ENCODE results near the gene PDGFC.

GRCh38 chr4:156966836-156967235 is 4.8 kb downstream of the PDGFC start:
- no peak for TF ChIP-seq CTCF (conservative IDR thresholded peaks at IDR 0.05; ENCODE audit: low read length)
- TF ChIP-seq EZH2phosphoT487 (IDR thresholded peaks at IDR 0.05; ENCODE audit: borderline replicate concordance, low read depth, low read length): no peak

Measured in OCI-LY7 (cell line).